Stomach smooth muscle (tissue), 2 donors: Measurements from ENCODE around the gene CEL.

Source experiments
- H3K27ac ChIP-seq: one replicate; pipeline ENCODE4 v1.7.0; 2013; ENCODE audit warnings: mild to moderate bottlenecking, low read length, inconsistent platforms
- H3K27me3 ChIP-seq, 2 donors: one replicate each; pipeline ENCODE4 v1.7.0; 2013; ENCODE audit warnings: low read length in 2 of 2; ENCODE audit not compliant: insufficient read depth in 2 of 2, control insufficient read depth in 1 of 2
- H3K36me3 ChIP-seq, 2 donors: one replicate each; pipeline ENCODE4 v1.7.0; 2013; ENCODE audit warnings: low read length in 2 of 2; ENCODE audit not compliant: control insufficient read depth in 2 of 2, insufficient read depth in 2 of 2
- H3K4me1 ChIP-seq: one replicate; pipeline ENCODE4 v1.7.0; 2013; ENCODE audit warnings: low read length; ENCODE audit not compliant: control insufficient read depth, insufficient read depth
- H3K4me3 ChIP-seq, 2 donors: one replicate each; pipeline ENCODE4 v1.7.0; 2013; ENCODE audit warnings: low read length in 2 of 2
- H3K9ac ChIP-seq, 2 donors: one replicate each; pipeline ENCODE4 v1.7.0; 2013; ENCODE audit warnings: low read length in 2 of 2, mild to moderate bottlenecking in 1 of 2
- H3K9me3 ChIP-seq, 2 donors: one replicate each; pipeline ENCODE4 v1.7.0; 2013; ENCODE audit warnings: low read length in 2 of 2; ENCODE audit not compliant: control insufficient read depth in 2 of 2
- donor health status: healthy.
- donor health status: Pancreatic carcinoma.

The CEL gene

DNA sequence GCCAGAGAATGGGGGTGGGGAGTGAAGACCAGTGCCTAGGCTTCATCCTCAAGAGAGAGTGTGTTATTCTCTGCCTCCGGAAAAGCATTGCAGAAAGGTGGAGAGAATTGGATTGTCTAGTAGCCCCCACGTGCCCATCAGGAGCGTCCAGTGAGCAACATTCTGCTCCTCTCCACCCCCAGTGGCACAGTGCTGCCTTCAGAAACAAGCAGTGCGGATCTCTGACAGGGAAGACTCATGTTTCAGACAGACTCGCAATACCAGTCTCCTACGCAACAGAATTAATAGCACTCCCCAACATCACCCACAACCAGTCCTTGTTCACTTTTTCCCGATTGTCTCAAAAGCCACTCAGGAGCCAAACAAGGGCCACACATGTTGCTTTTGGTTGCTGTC, 14.9 kb upstream of the CEL start:
- no peak overlapping the region for H3K4me3 ChIP-seq
- H3K27ac ChIP-seq: no peak overlapping the region
- no peaks in the 10 kb centered on the region for H3K4me1 ChIP-seq
- H3K9ac ChIP-seq: no peak overlapping the region
- H3K27me3 ChIP-seq: no peaks in the 10 kb centered on the region
- no peaks in the 10 kb centered on the region for H3K9me3 ChIP-seq
- peaks cover 66 to 74% of the 10 kb centered on the region in 2 donors for H3K36me3 ChIP-seq

DNA sequence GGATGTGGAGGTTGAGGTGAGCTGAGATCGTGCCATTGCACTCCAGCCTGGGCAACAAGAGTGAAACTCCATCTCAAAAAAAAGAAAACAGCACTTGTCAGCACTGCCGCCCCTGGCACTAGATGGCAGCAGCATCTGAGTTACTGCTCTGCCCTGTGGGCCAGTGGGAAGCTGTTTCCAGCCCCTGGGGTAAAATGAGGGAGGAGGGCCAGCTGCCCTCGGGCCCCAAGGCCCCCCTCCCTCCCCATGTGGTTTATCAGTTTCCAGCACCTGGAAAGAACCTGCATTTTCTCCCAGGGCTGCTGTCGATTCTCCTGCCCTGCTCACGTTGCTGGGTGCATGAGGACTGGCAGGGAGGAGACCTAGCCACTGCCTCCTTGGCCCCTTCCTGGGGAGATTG, 13.2 kb upstream of the CEL start:
- Histone ChIP-seq H3K36me3 (peaks cover 52 to 62% of the 10 kb centered on the region in 2 donors), H3K27me3 (no peaks in the 10 kb centered on the region), H3K27ac (no peak overlapping the region), H3K9me3 (no peaks in the 10 kb centered on the region), H3K4me1 (no peaks in the 10 kb centered on the region), H3K9ac (no peak overlapping the region), H3K4me3 (no peak overlapping the region)

DNA sequence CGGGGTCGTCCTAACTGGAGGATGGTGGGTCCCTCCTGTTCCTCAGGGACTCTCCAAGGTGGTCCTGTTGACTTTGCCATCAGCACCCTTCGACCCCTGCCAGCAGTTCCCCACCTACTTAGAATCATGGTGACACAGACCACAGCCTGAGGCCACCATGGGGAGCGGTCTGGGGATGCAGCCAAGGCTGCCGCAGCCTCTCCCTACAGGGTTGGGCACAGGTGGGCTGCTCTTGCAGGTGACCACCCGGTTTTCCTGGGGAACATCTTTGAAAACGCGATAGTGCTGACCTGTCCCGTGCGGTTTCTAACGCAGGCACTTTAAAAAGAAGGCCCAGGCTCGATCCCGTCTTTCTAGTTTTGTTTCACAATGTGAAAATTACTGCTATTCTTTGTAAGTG, 12.7 kb upstream of the CEL start:
- Histone ChIP-seq H3K9me3 (no peaks in the 10 kb centered on the region), H3K27ac (no peak overlapping the region), H3K9ac (no peak overlapping the region), H3K27me3 (no peaks in the 10 kb centered on the region), H3K36me3 (peaks cover 53 to 62% of the 10 kb centered on the region in 2 donors), H3K4me1 (no peaks in the 10 kb centered on the region), H3K4me3 (no peak overlapping the region)

DNA sequence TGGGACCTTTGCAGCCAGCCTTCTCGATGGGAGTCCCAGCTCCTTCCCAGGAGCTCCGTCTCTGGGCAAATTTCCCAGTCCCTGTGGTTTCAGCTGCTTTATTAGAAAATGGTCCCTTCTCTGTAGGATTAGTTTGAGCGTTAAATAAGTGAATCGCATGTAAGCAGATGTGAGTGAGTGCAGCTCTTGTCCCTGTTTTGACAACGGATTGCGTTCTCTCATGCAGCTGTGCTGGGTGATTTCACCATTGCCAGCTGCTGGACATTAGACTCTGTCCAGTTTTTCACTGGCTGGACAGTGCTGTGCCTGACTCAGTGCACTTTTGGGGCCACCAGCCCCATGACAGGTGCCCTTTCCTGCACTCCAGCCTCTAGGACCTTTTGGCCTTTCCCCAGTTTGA, 11.6 kb upstream of the CEL start:
- no peak overlapping the region for H3K4me3 ChIP-seq
- H3K9ac ChIP-seq: no peak overlapping the region
- no peak overlapping the region for H3K27ac ChIP-seq
- H3K36me3 ChIP-seq: peaks cover 53 to 62% of the 10 kb centered on the region in 2 donors
- H3K4me1 ChIP-seq: peaks cover 2% of the 10 kb centered on the region
- no peaks in the 10 kb centered on the region for H3K9me3 ChIP-seq
- H3K27me3 ChIP-seq: no peaks in the 10 kb centered on the region

DNA sequence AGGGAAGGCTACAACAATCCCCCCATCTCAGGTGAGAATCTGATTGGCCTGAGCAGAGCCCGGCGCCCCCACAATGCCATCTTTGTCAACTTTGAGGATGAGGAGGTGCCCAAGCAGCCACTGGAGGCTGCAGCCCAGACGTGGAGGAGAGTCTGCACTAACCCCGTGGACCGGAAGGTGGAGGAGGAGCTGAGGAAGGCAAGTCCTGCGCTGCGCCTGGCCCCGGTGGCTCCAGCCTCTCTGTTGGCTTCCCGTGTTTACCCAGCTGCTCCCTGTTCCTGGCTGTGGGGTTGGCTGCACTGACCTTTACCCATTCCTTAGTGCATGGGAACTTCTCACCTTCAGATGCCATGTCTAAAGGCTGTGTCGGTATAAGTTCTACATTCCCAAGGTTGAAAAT, 11.0 kb upstream of the CEL start:
- Histone ChIP-seq H3K4me1 (peaks cover 2% of the 10 kb centered on the region), H3K9ac (no peak overlapping the region), H3K4me3 (no peak overlapping the region), H3K9me3 (no peaks in the 10 kb centered on the region), H3K27me3 (no peaks in the 10 kb centered on the region), H3K36me3 (peaks cover 48 to 60% of the 10 kb centered on the region in 2 donors), H3K27ac (no peak overlapping the region)

DNA sequence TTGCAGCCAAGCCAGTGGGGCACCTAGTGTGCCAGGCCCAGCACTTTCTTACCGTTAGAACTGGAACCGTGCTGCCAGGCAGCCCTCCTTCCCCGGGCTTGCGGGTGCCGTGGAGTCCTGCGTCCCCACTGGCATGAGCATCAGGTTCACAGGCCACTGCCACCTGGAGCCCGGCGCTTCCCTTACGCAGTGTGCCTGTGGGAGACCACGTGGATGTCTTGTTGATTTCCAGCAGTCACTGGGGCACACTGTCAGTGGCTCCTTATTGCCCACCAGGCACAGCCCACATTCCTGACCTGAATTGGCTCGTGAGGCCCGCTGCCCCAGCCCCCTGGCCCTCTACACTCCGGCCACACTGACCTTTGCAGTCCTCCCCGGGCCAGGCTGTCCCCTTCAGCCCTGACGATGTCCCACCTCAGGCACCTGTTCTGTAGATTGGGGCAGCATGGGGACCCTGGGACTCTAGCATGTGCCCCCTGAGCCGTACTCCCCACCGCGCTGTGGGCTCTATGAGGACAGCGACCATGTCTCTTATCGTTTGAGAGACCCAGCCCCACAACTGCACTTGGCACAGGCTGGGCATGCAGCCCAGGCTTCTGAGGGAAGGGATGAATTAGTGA, 10.4 kb upstream of the CEL start:
- Histone ChIP-seq H3K27ac (no peak overlapping the region), H3K4me3 (no peak overlapping the region), H3K36me3 (peaks cover 48 to 64% of the 10 kb centered on the region in 2 donors), H3K9me3 (no peaks in the 10 kb centered on the region), H3K27me3 (no peaks in the 10 kb centered on the region), H3K4me1 (peaks cover 2% of the 10 kb centered on the region), H3K9ac (no peak overlapping the region)

DNA sequence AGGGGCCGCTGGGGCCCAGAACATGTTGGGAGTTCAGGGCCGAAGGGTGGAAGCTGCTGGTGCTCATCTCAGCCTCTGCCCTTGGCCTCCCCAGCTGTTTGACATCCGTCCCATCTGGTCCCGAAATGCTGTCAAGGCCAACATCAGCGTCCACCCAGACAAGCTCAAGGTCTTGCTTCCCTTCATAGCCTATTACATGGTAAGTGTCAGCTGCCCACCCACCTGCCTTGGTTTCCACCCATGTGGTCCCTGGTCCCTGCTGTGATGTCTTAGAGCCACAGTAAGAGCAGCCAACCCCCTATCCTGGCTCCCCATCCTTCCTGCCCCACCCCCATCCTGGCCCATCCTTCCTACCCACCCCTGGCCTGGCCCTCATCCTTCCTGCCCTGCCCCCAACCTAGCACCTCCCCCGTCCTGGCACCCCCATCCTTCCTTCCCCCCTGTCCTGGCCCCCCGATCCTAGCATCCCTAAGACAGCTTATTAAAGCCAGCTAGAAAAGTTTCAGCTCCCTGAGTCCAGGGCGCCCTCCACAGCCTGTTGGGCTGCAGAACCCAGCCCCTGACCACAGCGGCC, 9.7 kb upstream of the CEL start:
- no peak overlapping the region for H3K27ac ChIP-seq
- no peak overlapping the region for H3K4me3 ChIP-seq
- H3K27me3 ChIP-seq: no peaks in the 10 kb centered on the region
- H3K9me3 ChIP-seq: no peaks in the 10 kb centered on the region
- H3K4me1 ChIP-seq: peaks cover 2% of the 10 kb centered on the region
- H3K9ac ChIP-seq: no peak overlapping the region
- H3K36me3 ChIP-seq: peaks cover 46 to 62% of the 10 kb centered on the region in 2 donors

DNA sequence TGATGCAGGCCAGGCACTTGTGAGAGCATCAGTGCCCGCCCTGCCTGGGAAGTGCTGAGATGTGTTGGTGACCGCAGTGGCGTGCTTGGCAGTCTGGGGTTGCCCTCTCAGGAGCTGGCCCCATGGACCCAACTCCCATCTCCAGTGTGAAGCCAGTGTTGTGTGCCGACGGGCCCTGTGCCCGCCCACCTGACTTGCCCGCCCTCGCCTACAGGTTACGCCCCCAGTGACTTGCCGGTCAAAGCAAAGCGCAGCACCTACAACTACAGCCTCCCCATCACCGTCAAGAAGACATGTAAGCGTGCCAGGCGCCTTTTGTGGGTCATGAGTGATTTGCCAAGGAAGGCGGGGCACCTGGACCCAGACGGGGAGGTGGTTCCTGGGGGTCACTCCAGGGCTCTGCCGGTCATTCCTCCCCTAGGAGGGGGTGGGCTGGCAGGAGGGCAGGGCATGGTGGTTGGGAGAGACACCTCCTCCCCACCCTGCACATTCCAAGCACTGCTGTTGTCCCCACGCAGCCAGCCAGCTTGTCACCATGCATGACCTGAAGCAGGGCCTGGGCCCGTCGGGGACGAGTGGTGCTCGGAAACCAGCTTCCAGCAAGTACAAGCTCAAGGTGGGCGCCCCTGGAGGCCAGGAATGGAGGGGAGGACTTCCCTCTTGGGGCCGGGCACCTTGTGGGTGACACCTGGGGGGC, 7.4 kb upstream of the CEL start:
- peaks cover 2% of the 10 kb centered on the region for H3K4me1 ChIP-seq
- H3K9ac ChIP-seq: no peak overlapping the region
- H3K4me3 ChIP-seq: no peak overlapping the region
- peaks cover 44 to 56% of the 10 kb centered on the region in 2 donors for H3K36me3 ChIP-seq
- no peaks in the 10 kb centered on the region for H3K9me3 ChIP-seq
- H3K27me3 ChIP-seq: no peaks in the 10 kb centered on the region
- H3K27ac ChIP-seq: no peak overlapping the region

DNA sequence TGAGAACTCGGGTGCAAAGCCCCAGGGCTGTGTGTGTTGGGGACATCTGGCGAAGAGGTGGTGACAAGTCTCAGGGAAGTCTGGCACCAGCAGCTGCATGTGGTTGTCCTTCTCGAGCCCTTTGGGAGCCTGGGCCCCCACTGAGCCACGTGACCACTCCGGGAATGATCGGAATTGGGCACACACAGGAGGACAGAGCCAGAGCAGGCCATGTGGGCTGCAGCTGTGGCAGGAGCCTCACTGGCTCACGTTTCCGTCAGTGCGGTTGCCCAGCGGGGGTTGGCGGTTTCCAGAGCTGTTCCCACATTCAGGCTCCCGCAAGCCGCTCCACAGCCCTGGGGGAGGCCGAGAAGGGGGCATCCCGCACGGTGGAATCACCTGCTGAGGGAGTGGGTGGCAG, 6.8 kb upstream of the CEL start:
- Histone ChIP-seq H3K36me3 (peaks cover 40 to 51% of the 10 kb centered on the region in 2 donors), H3K27me3 (no peaks in the 10 kb centered on the region), H3K9ac (no peak overlapping the region), H3K27ac (no peak overlapping the region), H3K9me3 (no peaks in the 10 kb centered on the region), H3K4me3 (no peak overlapping the region), H3K4me1 (peaks cover 2% of the 10 kb centered on the region)

DNA sequence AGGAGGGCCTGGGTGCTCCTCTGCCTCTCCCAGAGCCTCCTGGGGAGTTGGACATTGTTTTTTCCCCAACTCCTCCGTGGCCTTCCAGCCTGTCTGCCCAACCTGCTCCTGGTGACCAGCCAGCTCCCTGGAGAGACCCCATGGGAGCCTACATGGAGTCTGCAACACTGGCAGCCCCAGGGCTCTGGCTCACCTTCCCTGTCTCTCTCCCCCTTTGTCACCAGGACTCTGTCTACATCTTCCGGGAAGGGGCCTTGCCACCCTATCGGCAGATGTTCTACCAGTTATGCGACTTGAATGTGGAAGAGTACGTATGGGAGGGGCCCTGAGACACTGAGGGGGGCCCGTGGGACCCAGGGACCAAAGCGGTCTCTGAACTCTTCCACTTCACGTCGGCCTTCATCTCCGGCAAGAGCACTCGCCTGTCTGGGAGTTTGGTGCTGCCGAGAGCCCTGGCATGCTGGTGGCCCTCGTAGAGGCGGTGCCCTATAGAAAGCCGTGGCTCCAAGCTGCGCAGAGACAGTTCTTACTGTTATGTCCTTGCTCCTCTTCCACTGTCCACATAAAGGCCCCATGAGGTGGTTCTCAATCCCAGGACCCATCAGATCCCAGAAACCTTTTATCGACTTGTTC, 5.9 kb upstream of the CEL start:
- no peaks in the 10 kb centered on the region for H3K27me3 ChIP-seq
- peaks cover 33 to 46% of the 10 kb centered on the region in 2 donors for H3K36me3 ChIP-seq
- H3K4me1 ChIP-seq: peaks cover 2% of the 10 kb centered on the region
- no peak overlapping the region for H3K9ac ChIP-seq
- H3K4me3 ChIP-seq: no peak overlapping the region
- no peak overlapping the region for H3K27ac ChIP-seq
- no peaks in the 10 kb centered on the region for H3K9me3 ChIP-seq
